GM18861 (cell line): ENCODE results near the gene PTPRR.

Experiments
- ATAC-seq: cut with Tn5 transposase; IDR thresholded peaks from one replicate; pipeline ENCODE4 v1.9.1; 2021; ENCODE audit not compliant: unreplicated experiment

Gene PTPRR

DNA sequence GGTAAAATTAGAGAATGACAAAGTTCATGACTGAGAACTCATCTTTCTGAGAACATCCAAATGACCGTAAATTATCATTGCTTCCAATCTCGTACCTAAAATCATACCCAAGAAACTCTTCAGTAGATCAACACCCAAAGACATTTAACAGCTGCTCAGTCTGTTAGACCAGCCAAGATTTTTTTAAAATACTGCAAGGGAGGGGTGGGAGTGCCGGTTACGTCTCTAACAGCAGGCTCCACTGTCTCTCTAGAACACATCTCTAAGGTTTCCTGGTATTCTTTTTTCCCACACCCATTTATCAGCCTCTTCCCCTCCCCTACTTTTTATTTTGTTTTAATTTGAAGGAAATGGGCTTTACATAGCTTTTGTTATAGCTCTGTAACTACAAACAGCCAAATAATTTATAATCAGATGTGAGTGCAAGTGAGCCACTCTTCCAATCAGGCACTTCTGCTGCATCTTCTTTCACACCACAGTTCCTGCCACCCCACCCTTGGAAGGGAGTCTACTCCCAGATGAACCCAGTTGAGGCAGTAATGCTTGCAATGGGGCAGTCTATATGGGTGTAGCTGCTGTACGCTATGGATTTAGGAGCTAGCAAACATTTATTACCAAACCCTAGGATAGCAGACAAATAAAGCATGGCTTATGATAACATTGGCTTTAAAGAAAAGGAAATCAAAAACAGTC, 305.2 kb downstream of the PTPRR start:
- no peak for ATAC-seq

- no peak for ATAC-seq
Observed at GRCh38 chr12:70609739-70610491, 310.6 kb downstream of the PTPRR start.

- ATAC-seq: no peak
Observed at GRCh38 chr12:70609203-70609602, 311.3 kb downstream of the PTPRR start.

DNA sequence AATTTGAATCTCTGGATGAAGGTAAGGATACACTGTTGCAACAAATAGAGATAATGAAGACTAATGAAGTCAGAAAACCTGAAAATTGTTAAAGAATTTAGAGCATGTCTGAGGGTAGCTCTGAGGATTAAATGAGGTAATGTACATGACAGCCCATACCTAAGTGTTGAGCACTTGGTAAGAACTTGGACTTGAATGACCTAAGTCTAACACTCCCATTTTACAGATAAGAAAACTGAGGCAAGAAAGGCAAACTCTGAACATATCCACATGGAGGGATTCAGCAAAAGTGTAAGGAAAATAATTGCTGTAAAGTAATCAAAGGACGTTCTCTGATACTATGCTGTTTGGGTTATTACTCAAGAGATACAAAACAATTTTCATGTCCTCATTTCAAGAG, 312.4 kb downstream of the PTPRR start:
- no peak for ATAC-seq

- no peak for ATAC-seq
Observed at GRCh38 chr12:70607107-70607506, 313.4 kb downstream of the PTPRR start.

GRCh38 chr12:70605976-70606375, 314.6 kb downstream of the PTPRR start:
- ATAC-seq: no peak

DNA sequence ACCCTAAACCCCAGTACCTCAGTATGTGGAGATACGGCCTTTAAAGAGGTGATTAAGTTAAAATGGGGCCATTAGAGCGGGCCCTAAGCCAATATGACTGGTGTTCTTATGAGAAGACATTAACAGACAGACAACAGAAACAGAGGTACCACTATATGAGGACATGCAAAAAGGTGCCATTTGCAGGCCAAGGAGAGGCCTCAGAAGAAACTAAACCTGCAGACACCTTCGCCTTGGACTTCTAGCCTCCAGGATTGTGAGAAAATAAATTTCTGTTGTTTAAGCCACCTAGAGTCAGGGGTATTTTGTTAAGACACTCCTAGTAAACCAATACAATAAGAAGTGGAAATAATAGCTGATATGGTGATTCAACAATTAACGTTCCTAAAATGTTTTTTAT, 315.9 kb downstream of the PTPRR start:
- no peak for ATAC-seq

DNA sequence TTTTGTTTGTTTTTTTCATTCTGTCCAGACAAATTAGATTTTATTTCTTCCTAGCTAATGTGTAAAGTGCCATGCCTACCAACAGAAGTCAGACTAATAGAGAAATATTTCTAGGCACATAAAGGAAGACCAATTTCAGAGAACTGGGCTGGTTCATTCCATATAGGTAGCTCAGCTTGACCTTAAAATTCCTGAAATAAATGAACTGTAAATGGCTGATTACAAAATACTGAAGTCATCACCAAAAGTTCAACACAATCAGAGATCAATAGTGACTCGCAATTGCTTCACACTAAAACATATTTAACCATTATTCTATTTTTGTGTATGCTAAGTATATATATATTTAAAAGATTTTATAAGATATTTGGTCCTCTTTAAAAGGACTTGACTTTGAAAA, 317.5 kb downstream of the PTPRR start:
- ATAC-seq: no peak

GRCh38 chr12:70598467-70599193, 321.9 kb downstream of the PTPRR start:
- ATAC-seq: no peak

DNA sequence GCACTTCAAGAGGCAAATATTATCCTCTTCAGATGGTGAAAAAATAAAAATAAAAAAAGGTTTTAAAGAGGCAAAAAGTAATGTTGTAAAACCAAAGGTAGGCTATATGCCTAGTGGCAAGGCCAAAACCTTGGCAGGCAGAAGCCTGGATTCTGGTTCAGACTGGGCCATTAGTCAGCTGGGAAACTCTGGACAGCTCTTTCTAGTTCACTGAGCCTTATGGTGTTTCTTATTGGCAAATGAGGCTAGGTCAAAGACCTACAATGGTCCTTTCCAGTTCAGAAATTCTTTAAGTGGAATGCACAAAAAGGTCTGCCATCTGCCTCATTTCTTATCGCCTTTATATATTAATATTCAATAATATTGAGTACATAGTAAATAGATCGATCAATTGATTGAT, 327.9 kb downstream of the PTPRR start:
- ATAC-seq: no peak

DNA sequence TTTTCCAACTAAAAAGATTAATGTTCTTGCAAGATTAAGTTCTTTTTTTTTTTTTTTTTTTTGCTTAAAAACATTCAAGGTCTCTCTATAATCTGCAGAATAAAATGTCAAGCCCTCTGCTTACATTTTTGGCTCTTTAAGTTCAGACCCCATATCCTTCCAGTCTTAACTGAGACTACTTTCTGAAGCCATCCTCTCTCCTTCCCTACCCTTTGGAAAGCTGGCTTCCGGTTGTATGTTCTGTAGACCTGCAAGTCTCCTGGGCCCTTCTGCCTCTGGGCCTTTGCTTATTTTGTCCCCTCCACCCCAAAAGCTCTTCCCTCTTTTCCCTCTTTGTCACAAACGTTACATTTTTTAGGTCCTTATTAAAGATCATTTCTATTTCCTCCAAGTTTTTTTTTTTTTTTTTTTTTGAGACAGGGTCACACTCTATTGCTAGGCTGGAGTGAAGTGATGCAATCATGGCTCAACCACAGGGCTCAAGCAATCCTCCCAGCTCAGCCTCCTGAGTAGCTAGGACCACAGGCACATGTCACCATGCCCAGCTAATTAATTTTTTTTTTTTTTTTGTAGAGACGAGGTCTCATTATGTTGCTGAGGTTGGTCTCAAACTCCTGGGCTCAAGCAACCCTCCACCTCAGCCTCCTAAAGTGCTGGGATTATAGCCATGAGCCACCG, 329.9 kb downstream of the PTPRR start:
- no peak for ATAC-seq

- ATAC-seq: peak; percentile 92
Observed at GRCh38 chr12:70590051-70590450, 330.5 kb downstream of the PTPRR start.
